CD4-positive, alpha-beta T cell (primary cell): ENCODE results near the gene TIMM13. TPM values are rescaled to one million over a fixed set of nuclear protein-coding genes. Genes with fewer than 3 reads are reported as not detected.

Experiments
- ATAC-seq: fragments of 200-7000 bp; cut with Tn5 transposase; one replicate; pipeline ENCODE4 v1.10.0; 2022; ENCODE audit warnings: mild to moderate bottlenecking; ENCODE audit not compliant: poor library complexity
- CTCF ChIA-PET: fragments of 350-600 bp; sonication (Branson Sonifier 250); formaldehyde crosslinking; loops from one replicate; lab custom pipeline; 2021; ENCODE audit warnings: antibody characterized with exemption, inconsistent platforms; lab: Charles Lee
- POLR2A ChIA-PET: fragments of 350-600 bp; sonication (Branson Sonifier 250); formaldehyde crosslinking; loops from one replicate; lab custom pipeline; 2021; ENCODE audit warnings: antibody characterized with exemption, inconsistent platforms; lab: Charles Lee
- DNase-seq, 14 experiments: peaks; one replicate each; pipeline ENCODE4 v3.0.0-alpha.2; 2013 to 2020; ENCODE audit warnings: mixed read lengths in 2 of 14
- H3K27ac ChIP-seq, 2 donors: one replicate each; pipeline versions ENCODE4 v1.5.1 to v1.7.0; 2013; ENCODE audit warnings: low read length in 2 of 2, low read depth in 1 of 2, mild to moderate bottlenecking in 1 of 2
- H3K27me3 ChIP-seq, 2 experiments: 1 replicate in 1 of 2; 2 replicates in 1 of 2; pipeline versions ENCODE4 v1.6.1 to v1.7.0; 2013; ENCODE audit warnings: low read length in 2 of 2, control low read depth in 1 of 2, mild to moderate bottlenecking in 1 of 2, moderate library complexity in 1 of 2; ENCODE audit not compliant: insufficient read depth in 2 of 2, control insufficient read depth in 1 of 2
- H3K36me3 ChIP-seq: one replicate; pipeline ENCODE4 v1.6.1; 2013; ENCODE audit warnings: low read length, control low read depth; ENCODE audit not compliant: insufficient read depth
- H3K4me1 ChIP-seq: one replicate; pipeline ENCODE4 v1.6.1; 2013; ENCODE audit warnings: low read length, control low read depth; ENCODE audit not compliant: insufficient read depth
- H3K4me3 ChIP-seq: one replicate; pipeline ENCODE4 v1.5.1; 2013; ENCODE audit warnings: mild to moderate bottlenecking, low read length, moderate library complexity
- H3K9me3 ChIP-seq, 2 experiments: 1 replicate in 1 of 2; 2 replicates in 1 of 2; pipeline versions ENCODE4 v1.6.1 to v1.7.0; 2013; ENCODE audit warnings: low read length in 2 of 2, mild to moderate bottlenecking in 2 of 2, control low read depth in 1 of 2, moderate library complexity in 1 of 2; ENCODE audit not compliant: control insufficient read depth in 1 of 2, insufficient read depth in 1 of 2
- H3K27ac Mint-ChIP-seq: one replicate; pipeline ENCODE4 v1.8.0; 2020; ENCODE audit warnings: mixed read lengths
- H3K27me3 Mint-ChIP-seq: one replicate; pipeline ENCODE4 v1.8.0; 2021; ENCODE audit warnings: mixed read lengths
- H3K36me3 Mint-ChIP-seq: one replicate; pipeline ENCODE4 v1.8.0; 2021; ENCODE audit warnings: low read depth, mixed read lengths
- H3K4me1 Mint-ChIP-seq: one replicate; pipeline ENCODE4 v1.8.0; 2021; ENCODE audit warnings: low read depth, mixed read lengths
- H3K4me3 Mint-ChIP-seq: one replicate; pipeline ENCODE4 v1.8.0; 2020; ENCODE audit warnings: mild to moderate bottlenecking, mixed read lengths
- H3K9me3 Mint-ChIP-seq: one replicate; pipeline ENCODE4 v1.8.0; 2020; ENCODE audit warnings: mixed read lengths
- intact Hi-C, 2 experiments: fragments of 100-400 bp; cut with DNase I in 1 of 2; cut with micrococcal nuclease in 1 of 2; formaldehyde crosslinking; loops; one replicate each; pipeline versions ENCODE4 v1.15.1 to v1.9.0; 2023 to 2025; cut with DNase I, micrococcal nuclease
- total RNA-seq, 174 experiments: library from RNA in 2 of 174; stranded (reverse) in 2 of 174; gene quantifications; one replicate each; pipeline ENCODE4 v1.2.3 and lab custom pipeline; 2021 to 2026
- TF ChIP-seq, protein P1 (sequence below): fragments of 200-600 bp; IDR thresholded peaks from one replicate; pipeline ENCODE4 v1.8.0; 2022; ENCODE audit warnings: antibody characterized with exemption, mild to moderate bottlenecking

TIMM13 gene
- total RNA-seq, 2 experiments from 2014 or later: 17.3 to 22.3 TPM

DNA sequence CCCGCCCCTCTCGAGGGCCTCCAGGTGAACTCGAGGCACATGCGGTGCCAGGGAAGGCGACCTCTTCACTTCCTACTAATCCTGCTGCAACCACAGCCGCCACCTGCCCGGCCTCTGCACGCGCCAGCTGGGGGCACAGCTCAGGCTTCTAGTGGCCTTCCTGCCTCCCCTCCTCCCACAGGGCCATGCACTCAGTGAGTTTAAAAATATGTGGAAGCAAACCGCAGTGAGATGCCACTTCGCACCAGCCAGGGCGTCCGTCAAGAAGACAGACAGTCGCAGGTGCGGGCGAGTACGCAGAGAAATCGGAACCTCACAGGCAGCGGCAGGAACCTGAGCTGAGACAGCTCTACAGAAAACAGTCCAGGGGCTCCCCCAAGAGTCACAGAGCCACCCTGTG lies 19.0 kb upstream of the TIMM13 start:
- Mint-ChIP-seq H3K9me3 (no peaks in the 10 kb centered on the region), H3K36me3 (peaks cover 4% of the 10 kb centered on the region), H3K27me3 (no peaks in the 10 kb centered on the region), H3K4me3 (peak overlapping the region; percentile 73), H3K27ac (peak overlapping the region; percentile 69), H3K4me1 (peaks cover 12% of the 10 kb centered on the region)
- H3K9me3 ChIP-seq: no peaks in the 10 kb centered on the region
- intact Hi-C loops: no loop called here
- ChIA-PET POLR2A (interaction anchor here (0.9 to 2.7 kb wide), 3 partner anchors 11 to 30 kb away, joined by 3 to 10 read pairs (median 9); partner anchors contain the start of genes GADD45B, LMNB2 and TIMM13), CTCF (no interaction called here)
- H3K4me1 ChIP-seq: peaks cover 15% of the 10 kb centered on the region
- DNase-seq (peak in 8 of 14 experiments; percentile 11 to 51 (median 30)), ATAC-seq (peak; percentile 84)
- TF ChIP-seq, protein P1, sequence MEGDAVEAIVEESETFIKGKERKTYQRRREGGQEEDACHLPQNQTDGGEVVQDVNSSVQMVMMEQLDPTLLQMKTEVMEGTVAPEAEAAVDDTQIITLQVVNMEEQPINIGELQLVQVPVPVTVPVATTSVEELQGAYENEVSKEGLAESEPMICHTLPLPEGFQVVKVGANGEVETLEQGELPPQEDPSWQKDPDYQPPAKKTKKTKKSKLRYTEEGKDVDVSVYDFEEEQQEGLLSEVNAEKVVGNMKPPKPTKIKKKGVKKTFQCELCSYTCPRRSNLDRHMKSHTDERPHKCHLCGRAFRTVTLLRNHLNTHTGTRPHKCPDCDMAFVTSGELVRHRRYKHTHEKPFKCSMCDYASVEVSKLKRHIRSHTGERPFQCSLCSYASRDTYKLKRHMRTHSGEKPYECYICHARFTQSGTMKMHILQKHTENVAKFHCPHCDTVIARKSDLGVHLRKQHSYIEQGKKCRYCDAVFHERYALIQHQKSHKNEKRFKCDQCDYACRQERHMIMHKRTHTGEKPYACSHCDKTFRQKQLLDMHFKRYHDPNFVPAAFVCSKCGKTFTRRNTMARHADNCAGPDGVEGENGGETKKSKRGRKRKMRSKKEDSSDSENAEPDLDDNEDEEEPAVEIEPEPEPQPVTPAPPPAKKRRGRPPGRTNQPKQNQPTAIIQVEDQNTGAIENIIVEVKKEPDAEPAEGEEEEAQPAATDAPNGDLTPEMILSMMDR: no peak
- peaks cover 23% of the 10 kb centered on the region for H3K36me3 ChIP-seq
- peak overlapping the region; percentile 19 for H3K4me3 ChIP-seq
- no peak overlapping the region for H3K27ac ChIP-seq
- no peaks in the 10 kb centered on the region for H3K27me3 ChIP-seq

DNA sequence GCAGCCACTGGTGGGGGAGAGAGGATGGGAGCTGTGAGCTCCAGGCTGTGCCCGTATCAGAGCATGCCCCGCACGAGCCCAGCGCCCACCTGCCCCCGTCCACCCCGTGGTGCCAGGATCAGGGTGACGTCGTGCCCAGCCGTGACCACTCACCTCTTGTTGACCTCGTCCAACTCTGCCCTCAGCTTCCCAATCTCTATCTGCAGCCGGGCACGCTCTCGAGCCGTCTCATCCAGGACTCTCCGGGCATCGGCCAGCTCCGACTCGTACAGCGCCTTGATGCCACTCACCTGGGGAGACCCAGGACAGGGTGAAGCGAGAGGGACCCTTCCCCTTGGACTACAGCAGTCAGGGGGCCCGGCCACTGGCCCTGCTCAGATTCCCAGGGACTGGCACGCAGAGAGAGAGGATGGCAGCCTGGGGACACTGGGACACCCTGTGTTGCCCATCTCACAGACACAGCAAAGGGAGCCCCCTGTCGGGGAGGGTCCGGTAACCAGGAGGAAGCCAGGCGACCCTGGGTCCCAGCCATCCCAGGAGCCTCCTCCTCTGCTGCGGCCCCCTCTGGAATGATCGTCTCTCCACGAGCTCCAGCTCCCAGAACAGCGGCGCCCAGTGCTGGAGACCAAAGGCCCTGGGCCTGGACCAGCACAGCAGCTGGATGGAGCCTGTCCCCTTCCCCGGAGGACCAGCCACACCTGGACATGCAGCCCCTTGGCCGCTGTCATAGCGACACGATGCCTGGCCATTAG lies 17.0 kb upstream of the TIMM13 start:
- TF ChIP-seq, protein P1: no peak
- peaks cover 4% of the 10 kb centered on the region for H3K36me3 Mint-ChIP-seq
- Histone ChIP-seq H3K27ac (no peak overlapping the region), H3K36me3 (peaks cover 24% of the 10 kb centered on the region), H3K27me3 (no peaks in the 10 kb centered on the region), H3K4me3 (no peak overlapping the region), H3K4me1 (peaks cover 15% of the 10 kb centered on the region), H3K9me3 (no peaks in the 10 kb centered on the region)
- no peak for DNase-seq
- no peaks in the 10 kb centered on the region for H3K9me3 Mint-ChIP-seq
- no peaks in the 10 kb centered on the region for H3K27me3 Mint-ChIP-seq
- POLR2A ChIA-PET: no interaction called here
- intact Hi-C loops: no loop called here
- no peak overlapping the region for H3K4me3 Mint-ChIP-seq
- no peak overlapping the region for H3K27ac Mint-ChIP-seq
- CTCF ChIA-PET: no interaction called here
- no peak for ATAC-seq
- H3K4me1 Mint-ChIP-seq: peaks cover 12% of the 10 kb centered on the region

- Mint-ChIP-seq H3K27me3 (no peaks in the 10 kb centered on the region), H3K4me1 (peaks cover 12% of the 10 kb centered on the region), H3K27ac (no peak overlapping the region), H3K36me3 (peaks cover 4% of the 10 kb centered on the region), H3K4me3 (no peak overlapping the region), H3K9me3 (no peaks in the 10 kb centered on the region)
- Histone ChIP-seq H3K4me3 (no peak overlapping the region), H3K27ac (no peak overlapping the region), H3K27me3 (no peaks in the 10 kb centered on the region), H3K9me3 (no peaks in the 10 kb centered on the region), H3K36me3 (peaks cover 24% of the 10 kb centered on the region), H3K4me1 (peaks cover 15% of the 10 kb centered on the region)
- intact Hi-C loops: no loop called here
- no peak for DNase-seq
- ChIA-PET CTCF (no interaction called here), POLR2A (no interaction called here)
- TF ChIP-seq, protein P1: no peak
- no peak for ATAC-seq
These were observed 16.4 kb upstream of the TIMM13 start for GRCh38 chr19:2443785-2444182.
